ENCODE measurements around the gene C15orf39.
"Not testable (repeated sequence)": the region's sequence is repeated elsewhere in the genome, so short reads cannot be mapped to it uniquely, and the experiment has no call there.

The C15orf39 gene

DNA sequence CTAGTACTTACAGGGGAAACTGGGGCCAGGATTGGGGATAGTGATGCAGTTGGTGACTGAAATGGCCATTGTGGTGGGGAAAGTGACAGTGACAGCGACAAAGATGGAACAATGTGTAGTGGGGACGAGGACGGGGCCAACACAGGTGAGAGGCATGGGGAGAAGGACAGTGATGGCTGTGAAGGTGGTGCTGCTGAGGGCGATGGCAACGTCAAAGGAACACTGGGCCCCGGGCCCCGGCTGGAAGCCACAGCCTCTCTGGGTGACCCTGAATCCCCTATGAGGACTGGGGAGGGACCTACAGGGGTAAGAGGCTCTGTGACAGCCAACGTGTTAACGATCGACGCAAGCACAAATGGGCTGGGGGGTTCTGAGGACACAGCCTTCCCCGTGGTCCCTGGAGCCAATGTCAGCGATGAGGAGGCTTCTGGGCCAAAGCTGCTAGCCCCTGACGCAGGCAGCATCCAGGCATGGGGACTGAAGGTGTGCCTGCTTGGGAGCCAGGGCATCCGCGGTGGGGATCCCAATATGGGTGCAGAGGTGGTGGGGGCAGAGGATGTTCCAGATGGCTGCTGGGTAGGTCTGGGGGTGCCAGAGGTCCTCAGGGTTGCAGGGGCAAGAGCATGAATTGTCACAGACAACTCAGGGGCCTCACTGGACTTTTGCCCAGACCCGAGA lies 31.3 kb downstream of the C15orf39 start:
- no peak for DNase-seq

DNA sequence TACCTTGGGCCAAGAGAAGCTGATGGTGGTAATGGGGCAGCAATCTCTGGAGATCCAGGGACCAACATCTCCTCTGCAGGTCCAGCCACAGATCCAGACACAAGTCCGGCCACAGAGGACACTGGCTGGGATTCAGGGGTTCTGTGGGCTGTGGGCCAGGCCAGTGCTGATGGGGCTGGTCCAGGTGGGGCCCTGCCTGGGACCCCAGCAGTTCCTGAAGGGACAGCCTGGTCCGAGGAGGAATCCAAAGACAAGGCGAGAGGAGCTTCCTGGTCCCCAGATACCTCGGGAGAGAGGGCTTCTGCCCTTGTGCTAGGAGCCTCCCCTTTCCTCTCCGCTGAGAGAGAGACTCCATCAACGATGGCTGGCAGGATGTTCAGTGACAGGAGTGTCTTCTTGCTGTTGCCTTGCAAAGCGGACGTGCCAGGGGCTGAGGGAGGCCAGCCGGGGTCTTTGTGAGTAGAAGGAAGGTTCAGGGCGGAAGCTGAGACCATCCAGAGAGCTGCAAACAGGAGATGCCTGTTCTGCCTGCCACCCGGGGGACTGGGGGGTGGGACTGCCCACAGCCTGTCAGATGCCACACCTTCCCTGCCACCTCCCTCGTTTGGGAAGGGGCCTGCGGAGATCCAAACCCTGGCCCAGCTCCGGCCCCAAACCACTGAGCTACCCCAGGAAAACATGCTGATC lies 32.0 kb downstream of the C15orf39 start:
- DNase-seq = no peak

DNA sequence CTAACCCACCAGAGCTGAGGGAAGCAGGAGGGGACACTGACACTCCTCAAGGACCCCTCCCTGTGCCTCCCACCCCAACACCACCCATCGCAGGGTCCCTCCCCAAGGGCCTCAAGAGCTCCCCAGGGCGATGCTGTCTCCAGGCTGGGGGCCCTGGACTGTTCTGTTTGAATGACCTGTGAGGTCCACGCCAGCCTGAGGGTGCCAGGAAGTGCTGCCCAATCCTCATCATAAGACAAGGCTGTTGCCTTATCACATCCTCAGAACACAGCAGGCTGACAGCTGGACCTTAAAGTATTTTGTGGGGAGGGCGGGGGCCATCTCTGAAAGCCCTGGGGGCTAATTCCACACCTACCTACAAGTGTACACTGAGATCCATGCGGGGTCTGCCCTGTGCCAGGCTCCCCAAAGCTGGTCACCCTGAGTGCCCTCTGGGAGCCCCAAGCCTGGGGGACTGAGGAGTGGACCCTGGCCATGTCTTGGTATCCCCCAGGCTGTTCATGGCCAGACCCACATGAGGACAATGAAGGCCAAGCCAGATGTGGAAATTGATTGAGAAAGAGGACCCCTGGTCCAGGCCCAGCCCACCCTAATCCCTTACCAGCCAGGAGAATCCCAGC lies 32.6 kb downstream of the C15orf39 start:
- no peak for DNase-seq

DNA sequence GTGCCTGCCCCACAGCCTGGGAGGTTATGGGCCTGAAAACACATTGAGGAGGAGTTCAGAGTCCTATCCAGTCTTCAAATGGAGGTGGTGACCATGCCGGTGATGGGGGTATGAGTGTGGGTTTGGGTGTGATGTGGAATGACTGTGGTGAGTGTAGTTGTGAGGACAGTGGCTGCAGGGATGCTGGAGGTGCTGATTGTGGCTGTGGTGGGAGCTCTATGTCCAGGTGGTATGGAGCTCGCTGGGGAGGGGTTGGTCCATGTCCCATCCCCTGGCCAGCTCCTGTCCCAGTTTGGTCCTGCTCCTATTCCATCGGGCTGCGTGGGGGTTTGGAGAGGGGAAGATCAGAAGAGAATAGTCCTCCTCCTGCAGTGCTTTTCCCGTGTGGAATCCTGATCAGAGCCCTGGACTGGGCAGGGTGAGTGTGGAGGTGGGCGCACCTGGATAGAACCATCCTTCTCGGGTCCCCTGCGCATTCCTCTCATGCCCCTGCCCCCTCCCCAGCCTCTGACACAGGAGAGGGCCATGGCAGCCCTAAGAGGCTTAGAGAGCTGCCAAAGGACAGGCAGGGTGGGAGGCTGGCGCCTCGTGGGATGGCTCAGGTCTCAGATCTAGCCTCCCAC lies 33.5 kb downstream of the C15orf39 start:
- DNase-seq = no peak

DNA sequence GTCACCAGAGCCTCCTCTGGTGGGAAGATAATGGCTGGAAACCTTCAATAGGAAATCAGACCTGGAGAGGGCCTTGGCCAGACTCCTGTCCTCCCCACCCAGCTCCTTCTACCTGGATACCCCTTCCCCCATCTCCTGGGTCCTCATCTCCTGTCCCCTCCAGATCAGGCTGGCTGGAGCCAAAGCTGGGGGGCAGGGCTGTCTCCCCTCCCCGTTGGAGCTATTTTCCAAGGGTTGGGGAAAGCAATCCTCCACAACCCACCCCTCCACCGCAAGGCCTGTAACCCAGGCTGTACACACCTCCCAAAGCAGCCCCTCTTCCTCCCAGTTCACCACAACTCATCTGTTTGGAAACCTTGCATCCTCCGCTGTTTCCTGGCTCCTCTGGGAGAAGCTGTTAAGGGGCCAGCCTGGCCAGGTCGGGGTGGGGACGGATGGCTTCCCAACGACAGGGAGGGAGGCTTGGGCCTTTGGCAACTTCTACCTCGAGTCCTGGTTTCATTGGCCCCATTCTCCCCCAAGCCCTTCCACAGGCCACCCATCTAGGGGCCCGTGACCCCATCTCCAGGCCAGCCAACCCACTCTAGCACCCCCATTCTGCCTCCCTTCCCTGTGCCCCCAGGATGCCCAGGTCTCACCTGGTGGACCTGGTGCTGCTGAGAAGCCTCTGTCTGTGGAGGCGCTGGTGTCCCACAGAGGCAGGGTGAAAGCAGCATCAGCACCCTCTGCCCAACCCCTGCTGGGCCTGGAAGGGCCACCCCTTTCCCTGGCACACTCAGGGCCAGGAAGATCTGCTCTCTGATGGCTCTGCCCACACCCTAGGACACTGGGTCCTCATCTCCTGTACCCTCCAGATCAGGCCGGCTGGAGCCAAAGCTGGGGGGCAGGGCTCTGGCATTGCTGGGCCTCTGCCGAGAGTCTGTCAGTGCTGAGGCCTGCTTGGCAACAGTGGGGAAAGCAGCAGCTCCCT lies 34.4 kb downstream of the C15orf39 start:
- DNase-seq = no peak

DNA sequence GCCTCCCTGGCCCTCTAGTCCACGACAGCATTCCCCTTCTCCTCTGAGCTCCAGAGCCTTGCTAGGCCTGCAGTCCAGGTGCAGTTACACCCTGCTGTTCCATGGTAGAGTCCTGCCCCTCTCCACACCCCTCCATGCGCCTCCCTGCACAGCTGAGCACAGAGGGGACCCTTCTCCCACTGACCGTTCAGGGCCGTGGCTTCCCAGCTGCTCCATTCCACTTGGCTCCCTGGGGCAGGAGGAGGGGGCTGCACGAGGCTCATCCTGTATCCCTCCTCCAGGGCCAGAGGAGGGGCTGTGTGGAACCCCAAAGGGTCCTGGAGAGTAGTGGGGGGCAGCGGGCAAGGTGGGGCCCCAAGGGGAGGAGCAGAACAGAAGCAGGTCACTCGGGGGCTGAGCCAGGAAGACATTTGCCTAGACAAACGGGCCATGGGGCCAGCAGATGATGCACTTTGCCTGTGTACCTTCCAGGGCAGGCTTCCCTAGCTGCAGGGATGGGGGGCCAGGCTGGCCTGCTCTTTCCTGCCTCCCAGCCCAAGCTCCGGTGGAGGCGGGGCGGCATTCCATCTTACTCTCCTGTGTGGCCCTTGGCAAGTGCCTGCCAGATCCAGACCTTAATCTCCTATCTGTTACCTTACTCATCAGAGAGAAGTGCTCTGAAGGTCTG lies 35.8 kb downstream of the C15orf39 start:
- no peak for DNase-seq

DNA sequence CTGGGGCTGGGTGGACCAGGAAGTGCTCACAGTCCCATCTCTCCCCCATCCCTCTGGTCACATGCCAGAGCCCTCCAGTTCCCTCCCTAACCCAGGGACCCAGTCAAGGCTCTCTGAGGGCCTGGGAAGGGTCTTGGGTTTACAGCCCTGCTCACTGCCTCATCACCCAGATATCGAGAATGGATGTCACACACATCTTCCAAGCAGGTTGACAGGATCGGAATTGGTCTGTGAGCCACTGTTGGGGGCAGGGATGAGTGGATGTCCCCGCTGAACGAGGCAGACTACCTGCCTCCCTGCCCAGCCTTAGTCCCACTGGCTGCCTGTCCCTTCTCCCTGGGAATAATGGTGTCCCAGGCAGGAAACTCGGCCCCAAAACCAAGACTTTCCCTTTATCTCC lies 36.5 kb downstream of the C15orf39 start:
- no peak for DNase-seq

DNA sequence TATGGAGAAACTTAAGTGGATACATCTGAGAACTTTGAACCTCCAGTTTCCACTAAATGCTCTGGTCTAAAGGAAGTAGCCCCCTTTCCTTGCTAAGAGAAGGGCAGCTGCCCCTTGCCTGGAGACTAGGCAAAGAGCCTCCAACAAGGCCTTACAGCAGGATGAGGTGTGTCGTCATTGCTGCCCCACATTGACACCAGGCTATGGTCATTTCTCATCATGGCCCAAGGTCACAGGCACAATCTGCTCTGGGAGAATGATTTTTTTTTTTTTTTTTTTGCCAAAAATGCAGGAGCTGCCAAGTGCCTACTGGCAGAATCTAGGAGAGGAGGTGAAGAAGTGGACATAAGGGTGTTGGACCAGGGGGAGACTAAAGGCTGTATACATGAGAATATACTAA lies 44.1 kb downstream of the C15orf39 start:
- not testable (repeated sequence) for DNase-seq

DNA sequence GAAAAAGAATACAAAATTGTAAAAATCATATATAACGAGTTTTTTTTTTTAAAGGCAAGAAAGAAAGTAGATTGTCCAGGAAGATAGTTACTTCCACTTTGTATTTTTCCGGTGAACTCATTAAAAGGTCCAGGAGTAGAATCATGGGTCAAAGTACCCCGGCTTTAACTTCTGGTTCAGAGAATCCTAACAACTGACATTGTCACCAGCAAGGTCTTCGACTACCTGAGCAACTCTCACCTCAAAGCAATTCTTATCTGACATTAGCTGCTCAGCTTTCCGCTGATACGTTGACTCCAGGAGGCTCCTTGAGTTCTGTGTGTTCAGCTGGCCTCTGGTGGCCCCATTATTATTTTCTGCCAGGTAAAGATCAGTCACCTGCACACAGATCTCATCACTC lies 47.3 kb downstream of the C15orf39 start:
- not testable (repeated sequence) for DNase-seq

DNA sequence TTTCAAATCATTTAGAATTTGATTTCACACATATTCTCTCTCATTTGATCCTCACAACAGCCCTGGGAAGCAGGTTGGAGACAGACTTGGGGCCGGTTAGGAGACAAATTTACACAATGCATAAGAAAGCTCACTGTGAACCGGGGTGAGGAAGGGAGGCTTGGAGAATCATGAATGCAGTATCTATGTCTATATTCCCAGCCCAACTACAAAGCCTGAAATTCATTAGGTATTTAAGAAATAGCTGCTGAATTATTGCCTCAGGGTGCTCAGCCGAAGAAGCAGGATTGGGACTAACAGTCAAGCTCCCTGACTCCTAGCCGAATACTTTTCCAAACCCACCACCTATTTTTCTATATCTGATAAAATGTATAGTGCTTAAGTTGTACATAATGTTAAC lies 48.0 kb downstream of the C15orf39 start:
- DNase-seq = no peak

- not testable (repeated sequence) for DNase-seq
These were observed 49.7 kb downstream of the C15orf39 start for GRCh38 chr15:75251343-75251742.

DNA sequence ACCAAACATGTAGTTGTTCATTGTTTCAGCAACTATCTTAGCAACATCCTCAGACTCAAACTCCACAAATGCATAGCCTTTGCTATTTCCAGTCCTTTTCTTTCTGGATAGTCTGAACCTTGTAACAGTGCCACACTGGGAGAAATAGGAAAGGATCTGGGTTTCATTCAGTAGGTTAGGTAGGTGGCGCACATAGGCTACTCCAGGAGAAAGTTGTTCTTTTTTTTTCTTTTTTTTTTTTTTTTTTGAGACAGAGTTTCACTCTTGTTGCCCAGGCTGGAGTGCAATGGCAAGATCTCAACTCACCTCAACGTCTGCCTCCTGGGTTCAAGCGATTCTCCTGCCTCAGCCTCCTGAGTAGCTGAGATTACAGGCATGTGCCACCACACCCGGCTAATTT lies 50.6 kb downstream of the C15orf39 start:
- DNase-seq = not testable (repeated sequence)

DNA sequence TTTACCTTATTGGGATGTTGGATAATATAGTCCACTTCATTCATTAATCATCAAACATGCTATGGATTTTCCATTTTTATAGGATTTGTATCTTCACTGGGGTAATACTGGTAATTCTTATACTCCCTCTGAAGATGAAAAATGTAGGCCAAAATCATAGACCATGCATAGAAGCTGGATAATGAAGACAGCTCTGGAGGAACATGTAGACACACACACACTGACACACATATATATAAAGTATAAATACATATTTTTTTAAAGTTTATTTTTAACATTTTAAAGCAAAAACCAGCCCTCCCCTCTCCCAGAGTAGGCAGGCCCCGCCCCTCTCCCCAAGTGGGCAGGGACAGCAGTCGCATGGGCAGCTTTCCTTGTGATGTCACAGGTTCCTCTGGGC lies 56.4 kb downstream of the C15orf39 start, which contains the start of gene GOLGA6C:
GOLGA6C (plus strand) TSS at position 301 of the 400 bp plus-strand sequence. CDS start 265 bp downstream, outside the sequence.
- DNase-seq = not testable (repeated sequence)

GRCh38 chr15:75258620-75259343 lies 57.1 kb downstream of the C15orf39 start:
- DNase-seq = not testable (repeated sequence)

DNA sequence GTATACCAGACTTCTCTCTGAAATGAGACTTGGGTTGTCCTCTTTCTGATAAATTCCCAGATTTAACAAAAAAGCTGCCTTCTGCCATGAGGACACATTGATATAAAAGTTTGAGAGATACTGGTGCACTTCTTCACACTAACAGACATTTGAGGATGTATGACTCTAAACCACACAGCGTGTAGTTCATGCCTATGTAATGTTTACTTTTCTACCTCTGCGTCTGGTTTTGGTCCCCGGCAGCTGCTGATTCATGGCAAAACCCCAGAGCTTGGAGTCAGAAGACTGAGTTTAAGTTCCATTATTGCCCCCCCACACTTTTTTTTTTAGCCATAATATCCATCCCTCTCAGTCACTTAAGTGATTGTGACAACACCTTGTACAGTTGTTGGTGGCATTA lies 58.2 kb downstream of the C15orf39 start:
- not testable (repeated sequence) for DNase-seq
